Measurements from ENCODE around the gene MPIG6B.

MPIG6B gene

GRCh38 chr6:31702819-31703716 lies 20.1 kb upstream of the MPIG6B start, which contains the start of gene ABHD16A:
Gene ABHD16A (minus strand): TSS chr6:31703324. CDS start chr6:31703281, 43 bp downstream.
- no peak for TF ChIP-seq CTCF (IDR thresholded peaks at IDR 0.05)

GRCh38 chr6:31705931-31706330 lies 17.2 kb upstream of the MPIG6B start:
- no peak for TF ChIP-seq CTCF (IDR thresholded peaks at IDR 0.05)

- no peak for TF ChIP-seq CTCF (IDR thresholded peaks at IDR 0.05)
Measured at GRCh38 chr6:31706599-31706998, 16.6 kb upstream of the MPIG6B start, which contains the start of gene LY6G6F. Gene LY6G6F (plus strand): TSS chr6:31706866. CDS start chr6:31706907, 41 bp downstream.

- no peak for TF ChIP-seq CTCF (IDR thresholded peaks at IDR 0.05)
Measured at GRCh38 chr6:31707701-31708100, 15.5 kb upstream of the MPIG6B start.

- no peak for TF ChIP-seq CTCF (IDR thresholded peaks at IDR 0.05)
Measured at GRCh38 chr6:31708224-31708623, 14.9 kb upstream of the MPIG6B start.

- no peak for TF ChIP-seq CTCF (IDR thresholded peaks at IDR 0.05)
Measured at GRCh38 chr6:31710523-31711219, 12.5 kb upstream of the MPIG6B start.

- no peak for TF ChIP-seq CTCF (IDR thresholded peaks at IDR 0.05)
Measured at GRCh38 chr6:31711233-31711632, 11.9 kb upstream of the MPIG6B start.

Measured in LNCAP (cell line).